GM21360 (cell line): Measurements from ENCODE around the gene DDI2.
"Not testable (repeated sequence)": the region's sequence is repeated elsewhere in the genome, so short reads cannot be mapped to it uniquely, and the experiment has no call there.

Experiments
- ATAC-seq: cut with Tn5 transposase; IDR thresholded peaks from one replicate; pipeline ENCODE4 v1.9.1; 2021; ENCODE audit warnings: mild to moderate bottlenecking, moderate library complexity; ENCODE audit not compliant: unreplicated experiment

Gene DDI2

DNA sequence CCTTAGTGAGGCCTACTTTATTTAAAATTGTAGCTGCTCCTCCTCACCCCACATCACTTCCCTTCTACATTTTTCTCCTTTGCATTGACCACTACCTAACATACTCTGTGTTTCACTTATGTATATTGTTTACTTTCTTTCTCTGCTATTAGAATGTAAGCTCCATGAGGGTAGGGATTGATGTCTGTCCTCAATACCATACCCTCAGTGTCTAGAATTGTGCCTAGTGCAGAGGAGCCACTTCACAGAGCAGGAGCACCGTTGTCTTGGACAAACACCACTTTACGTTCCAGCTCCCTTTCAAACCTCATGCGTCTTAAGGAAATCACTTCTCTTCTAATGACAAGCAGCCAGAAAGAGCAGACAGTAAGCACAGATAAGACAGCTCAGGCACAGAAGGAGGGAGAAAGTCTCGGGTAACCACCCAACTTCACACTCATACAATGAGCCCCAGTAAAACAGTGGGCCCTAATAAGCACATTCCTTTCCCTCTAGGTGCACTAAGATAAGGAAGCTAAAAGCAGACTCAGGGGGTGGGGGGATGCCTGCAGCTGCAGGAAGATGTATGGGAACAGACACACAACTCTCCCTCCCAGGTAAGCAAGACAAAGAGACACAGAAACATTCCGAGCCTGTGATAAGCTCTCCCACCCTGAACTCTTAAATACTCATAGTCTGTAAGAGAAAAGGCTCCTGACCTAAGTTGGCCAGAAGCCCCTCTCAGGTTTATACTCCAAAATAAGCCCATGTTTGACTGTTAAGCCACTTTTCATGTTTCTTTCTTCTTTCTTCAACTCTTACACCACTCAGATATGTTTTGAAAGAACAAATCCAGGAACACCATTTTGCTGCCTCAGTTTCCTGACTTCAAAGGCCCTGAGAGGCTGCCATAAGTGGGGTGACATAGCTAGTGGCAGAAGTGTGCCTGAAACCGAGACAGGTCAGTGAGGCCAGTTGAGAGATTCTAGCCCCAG is 59.7 kb downstream of the DDI2 start:
- ATAC-seq, result no peak

DNA sequence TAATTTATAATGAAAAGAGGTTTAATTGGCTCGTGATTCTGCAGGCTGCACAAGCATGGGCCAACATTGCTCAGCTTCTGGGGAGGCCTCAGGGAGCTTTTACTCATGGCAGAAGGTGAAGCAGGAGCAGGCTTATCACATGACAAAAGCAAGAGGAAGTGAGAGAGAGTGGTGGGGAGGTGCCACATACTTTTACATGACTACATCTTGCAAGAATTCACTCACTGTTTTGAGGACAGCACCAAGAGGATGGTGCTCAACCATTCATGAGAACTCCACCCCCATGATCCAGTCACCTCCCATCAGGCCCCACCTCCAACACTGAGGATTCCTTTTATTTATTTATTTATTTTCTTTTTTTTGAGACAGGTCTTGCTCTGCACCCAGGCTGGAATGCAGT is 61.3 kb downstream of the DDI2 start:
- ATAC-seq, result peak; percentile 50

DNA sequence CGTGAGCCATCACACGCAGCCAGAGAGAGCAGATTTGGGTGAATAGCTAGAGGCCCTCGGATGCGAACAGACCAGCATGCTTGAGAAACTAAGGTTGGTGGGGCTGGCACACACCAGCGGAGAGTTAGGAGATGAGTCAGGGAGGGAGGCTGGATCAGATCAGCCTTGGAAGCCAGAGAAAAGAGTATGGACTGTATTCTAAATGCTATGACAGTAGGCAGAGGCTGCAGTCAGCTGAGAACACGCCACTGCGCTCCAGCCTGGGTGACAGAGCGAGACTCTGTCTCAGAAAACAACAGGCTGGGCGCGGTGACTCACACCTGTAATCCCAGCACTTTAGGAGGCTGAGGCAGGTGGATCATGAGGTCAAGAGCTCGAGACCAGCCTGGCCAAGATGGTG is 62.9 kb downstream of the DDI2 start:
- ATAC-seq, result no peak

DNA sequence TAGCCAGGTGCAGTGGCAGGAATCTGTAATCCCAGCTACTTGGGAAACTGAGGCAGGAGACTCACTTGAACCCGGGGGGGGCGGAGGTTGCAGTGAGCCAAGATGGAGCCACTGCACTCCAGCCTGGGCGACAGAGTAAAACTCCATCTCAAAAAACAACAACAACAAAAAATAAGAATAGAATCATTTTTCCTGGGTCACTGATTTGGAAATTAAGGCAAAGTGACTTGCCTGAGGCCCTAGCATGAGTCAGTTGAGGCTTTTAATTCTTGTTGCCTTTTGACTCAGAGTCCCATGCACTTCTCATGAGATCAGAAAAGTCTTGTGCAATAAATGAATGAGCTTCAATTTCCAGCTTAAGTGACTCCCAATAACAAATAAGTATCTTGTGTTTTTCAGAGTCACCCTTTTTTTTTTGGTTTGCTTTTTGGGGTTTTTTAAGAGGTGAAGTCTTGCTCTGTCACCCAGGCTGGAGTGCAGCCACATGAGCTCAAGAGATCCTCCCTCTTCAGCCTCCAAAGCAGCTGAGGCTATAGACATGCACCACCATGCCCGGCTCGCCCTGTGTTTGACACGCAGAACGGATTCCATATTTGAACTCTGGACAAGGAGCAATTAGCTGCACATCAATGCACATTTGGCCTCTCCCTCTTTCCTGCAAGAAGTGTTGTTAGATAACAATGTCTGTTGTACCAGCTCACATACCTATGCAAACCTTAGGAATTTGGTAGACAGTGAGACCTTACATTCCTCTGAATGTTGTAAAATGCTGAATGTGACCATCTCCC is 63.5 kb downstream of the DDI2 start:
- no peak for ATAC-seq

DNA sequence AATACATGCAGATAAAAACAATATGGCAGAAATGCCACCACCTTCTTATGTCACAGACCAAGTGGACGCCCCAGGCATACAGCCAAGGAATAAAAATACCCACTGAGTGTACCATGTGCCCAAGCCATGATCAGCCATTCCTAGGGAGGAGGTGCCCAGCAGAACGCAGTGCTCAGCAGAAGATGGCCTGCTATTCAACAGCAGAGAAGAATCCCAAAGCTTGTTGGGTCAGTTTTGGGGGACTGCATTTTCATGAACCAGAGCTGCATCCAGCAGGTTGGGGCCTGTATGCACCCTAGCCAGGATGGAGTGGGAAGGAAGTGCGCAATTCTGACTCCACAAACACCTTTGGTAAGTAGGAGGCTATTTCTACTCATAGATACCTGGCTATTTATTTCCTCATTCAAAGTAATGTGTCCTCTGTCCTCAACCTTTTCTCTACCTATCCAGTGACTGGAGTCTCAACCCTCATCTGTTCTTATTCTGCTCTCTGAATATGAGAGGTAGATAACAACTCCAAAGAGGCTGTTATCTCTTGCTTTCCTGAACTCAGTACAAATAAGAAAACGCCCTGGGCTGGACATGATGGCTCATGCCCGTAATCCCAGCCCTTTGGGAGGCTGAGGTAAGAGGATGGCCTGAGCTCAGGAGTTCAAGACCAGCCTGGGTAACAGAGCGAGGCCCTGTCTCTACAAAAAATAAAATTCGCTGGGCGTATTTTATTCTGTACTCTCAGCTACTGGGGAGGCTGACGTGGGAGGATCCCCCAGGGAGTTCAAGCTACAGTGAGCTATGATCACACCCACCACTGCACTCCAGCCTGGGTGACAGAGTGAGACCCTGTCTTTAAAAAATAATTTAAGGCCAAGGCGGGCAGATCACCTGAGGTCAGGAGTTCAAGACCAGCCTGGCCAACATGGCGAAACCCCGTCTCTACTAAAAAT is 64.4 kb downstream of the DDI2 start:
- no peak for ATAC-seq

DNA sequence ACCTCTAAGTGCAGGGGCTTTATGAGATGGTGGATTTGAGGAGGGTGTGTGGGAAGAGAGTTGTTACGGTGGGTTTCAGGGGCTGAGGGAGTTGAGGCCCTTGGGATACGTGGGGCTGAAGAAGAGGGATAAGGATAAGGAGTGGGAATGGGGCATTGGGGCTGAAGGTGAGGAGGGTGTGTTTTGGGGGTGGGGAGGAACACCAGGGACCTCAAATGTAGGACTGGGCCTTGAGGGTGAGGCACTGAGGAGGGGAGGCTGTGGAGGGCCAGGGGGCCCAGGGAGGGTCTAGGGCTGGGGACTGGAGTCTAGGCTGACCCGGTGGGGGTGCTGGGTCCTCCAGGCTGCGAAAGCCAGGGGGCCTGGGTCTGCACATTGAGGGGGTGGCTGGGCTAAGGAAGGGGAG is 65.7 kb downstream of the DDI2 start:
- ATAC-seq, result no peak

DNA sequence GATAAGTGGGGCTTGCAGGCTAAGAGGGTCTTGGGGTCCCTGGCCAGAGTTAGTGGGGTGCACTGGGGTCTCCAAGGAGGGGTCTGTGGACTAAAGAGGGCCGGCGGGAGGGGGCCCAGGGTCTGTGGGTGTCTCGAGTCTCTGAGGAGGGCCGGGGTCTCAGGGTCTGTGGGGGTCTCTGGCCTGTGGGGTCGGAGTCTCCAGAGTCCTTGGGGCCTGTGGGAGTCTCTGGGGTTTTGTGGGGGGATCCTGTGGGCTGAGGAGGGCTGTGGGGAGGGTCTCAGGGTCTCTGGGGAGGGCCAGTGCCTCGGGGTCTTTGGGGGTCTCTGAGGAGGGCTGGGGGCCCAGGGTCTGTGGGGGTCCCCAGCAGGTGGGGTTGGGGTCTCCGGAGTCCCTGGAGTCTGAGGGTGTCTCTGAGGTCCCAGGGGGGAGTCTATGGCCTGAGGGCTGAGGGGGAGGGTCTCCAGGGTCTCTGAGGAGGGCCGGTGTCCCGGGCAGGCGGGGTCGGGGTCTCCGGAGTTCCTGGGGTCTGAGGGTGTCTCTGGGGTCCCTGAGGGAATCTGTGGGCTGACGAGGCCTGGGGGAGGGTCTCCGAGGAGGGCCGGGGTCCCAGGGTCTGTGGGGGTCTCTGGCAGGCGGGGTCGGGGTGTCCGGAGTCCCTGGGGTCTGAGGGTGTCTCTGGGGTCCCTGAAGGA is 66.2 kb downstream of the DDI2 start:
- no peak for ATAC-seq

DNA sequence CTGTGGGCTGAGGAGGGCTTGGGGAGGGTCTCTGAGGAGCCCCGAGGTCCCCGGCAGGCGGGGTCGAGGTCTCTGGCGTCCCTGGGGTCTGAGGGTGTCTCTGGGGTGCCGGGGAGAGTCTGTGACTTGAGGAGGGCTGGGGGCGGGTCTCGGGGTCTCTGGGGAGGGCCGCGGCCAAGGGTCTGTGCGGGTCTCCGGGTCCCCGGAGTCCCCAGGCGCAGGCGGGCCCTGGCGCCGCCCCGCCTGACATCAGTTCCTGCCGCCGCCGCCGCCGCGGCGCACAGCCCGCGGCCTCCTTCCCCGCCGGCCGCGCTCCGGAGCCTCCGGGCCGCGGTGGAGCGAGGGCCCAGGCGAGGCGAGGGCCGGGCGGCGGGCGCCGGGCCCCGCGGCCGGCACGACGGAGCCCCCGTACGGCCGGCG is 66.8 kb downstream of the DDI2 start, which contains the start of gene PLEKHM2:
Gene PLEKHM2, plus strand, starts transcription at position 279 of the 420 bp plus-strand sequence. CDS start 239 bp downstream, outside the sequence.
- no peak for ATAC-seq

DNA sequence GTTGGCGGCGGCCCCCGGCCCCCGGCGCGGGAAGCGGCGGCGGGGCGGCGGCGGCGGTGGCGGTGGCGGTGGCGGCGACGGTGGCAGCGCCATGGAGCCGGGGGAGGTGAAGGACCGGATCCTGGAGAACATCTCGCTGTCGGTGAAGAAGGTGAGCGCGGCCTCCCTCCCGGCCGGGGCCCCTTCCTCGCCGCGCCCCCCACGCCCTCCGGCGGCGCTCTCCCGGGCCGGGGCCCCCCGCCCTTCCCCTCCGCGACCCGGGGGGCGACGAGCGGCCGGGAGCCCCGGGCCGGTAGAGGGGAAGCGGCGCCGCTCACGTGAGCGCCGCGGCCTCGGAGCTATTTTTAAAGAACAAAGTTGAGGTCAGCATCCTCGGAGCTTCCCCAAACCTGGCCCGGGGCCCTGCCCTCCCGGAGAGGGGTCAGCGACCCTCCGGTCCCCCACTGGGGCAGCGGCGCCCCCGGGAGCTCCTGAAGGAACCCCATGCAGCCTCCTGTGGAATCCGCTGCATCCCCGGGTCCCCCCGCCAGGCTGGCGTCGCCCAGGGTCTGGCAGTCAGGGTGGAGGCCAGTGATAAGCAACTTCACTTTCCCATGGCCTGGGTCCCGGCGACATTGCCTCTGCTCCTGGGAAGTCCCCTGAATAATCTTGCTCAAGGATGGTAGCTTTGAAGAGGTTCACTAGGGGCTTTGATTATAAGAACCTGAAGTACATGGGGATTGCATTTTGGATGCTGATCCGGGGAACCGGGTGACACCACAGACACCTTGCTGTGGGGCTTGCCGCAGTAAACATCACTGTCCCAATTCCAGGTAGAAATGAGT is 67.4 kb downstream of the DDI2 start:
- ATAC-seq, result no peak

DNA sequence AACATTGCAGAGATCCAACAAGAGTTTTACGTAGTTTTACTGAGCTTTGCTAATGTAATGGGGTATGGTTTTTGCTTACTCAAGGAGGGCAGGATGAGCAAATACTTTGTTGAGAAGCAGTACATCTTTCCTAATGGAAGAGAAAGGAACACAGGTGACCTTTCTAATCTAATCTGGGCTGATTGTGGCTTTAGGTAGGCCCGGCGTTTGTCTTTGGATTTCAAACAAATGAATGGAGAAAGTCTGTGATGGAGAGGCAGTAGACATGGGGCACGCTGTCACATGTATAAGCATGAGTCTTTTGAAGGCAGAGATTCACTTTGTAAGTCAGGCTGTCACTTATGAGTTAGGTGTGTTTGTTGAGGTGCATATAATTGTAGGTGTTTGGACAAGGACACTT is 68.6 kb downstream of the DDI2 start:
- ATAC-seq, result no peak

DNA sequence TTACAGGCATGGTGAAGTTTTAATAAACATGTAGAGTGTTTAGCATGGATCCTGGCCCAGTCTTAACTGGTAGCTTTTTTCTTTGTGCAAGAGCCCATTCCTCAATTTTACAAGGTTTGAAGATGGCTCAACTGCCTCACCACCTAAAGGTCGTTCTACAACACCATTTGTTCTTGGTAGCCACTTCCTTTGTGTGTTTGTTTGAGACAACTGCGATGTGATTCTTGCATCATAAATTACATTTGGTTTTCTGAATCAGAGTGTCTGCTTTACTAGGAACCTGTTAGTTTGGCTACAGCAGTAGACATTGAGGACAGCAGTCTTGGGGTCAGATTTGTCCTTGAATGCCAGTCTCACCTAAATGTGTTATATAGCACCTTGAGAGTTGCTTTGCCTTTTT is 70.2 kb downstream of the DDI2 start:
- ATAC-seq, result no peak

DNA sequence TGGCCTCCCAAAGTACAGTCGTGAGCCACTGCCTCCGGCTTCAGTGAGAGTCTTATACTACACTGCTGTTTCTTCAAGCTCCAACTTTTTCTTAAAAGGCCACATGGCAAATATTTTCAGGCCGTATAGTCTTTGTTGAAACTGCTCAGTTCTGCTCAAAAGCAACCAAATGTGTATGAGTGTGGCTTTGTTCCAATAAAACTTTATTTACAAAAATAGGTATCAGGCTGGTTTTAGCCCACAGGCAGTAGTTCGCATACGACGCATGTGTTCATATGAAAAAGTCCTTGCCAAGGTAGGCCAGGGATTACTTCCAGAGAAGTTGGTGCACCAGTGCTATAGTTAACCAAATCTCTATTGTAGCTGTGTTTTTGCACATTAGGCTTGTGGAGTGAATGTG is 73.1 kb downstream of the DDI2 start:
- ATAC-seq, result no peak

DNA sequence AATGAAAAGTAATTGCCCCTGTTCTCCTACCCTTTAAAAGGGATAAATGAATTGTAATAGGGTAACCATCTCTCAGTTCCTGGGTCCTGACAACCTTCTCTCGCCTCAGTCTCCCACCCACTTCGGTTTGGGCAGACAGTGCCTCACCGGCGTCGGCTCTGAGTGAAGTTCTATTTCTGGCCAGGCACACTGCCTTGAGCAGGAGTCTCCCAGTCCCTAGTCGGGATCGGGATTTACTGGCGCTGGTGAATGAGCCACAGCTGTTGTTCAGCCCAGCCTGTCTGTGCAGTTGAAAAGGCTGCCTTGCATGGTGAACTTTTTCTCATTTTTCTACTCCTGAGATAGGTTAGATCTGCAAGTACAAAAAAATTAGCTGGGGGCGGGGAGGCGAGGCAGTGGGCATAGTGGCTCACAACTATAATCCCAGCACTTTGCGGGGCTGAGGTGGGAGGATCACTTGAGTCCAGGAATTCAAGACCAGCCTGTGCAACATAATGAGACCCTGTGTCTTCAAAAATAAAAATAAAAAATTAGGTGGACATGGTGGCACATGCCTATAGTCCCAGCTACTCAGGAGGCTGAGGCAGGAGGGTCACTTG is 74.3 kb downstream of the DDI2 start:
- no peak for ATAC-seq

DNA sequence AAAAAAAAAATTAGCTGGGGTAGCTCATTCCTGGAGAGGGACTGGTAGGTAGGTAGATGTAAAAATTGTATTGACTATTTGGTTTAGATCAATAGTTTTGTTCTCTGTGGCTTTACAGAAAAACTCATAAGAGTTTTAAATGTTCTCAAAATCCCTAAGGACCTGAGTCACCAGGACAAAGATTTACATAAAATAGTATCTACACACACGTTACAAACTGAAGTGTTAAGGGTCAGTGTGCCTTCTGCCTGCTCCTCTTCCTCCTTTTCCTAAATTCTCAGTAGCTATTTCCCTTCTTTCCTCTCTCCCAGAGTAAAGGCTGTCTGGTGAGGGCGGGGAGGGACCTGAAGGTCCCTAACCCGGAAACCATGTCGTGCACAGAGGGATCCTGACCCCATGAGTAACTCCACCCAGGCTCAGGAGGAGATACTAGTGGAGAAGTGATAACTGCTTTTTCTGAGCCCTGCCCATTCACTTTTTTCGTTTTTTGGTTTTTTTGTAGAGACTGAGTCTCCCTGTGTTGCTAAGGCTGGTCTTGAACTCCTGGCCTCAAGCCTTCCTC is 74.9 kb downstream of the DDI2 start:
- ATAC-seq, result no peak

DNA sequence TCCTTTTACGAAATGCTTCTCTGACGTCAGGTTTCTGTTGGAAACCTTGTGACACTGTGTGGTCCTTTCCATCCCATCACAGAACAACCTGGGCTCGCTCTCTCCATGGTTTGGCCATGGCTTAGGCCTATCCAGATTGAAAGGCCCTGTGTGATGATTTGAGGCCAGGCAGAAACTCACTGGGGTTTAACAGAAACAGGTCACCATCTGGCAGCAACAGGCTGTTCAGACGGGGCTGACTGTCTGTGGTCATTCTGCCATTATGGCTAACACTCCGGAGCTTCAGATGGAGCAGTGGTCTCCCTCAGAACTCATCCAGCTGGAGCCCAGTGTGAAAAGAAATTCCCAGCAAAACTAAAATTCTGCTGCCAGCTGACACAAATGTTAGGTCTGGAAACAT is 76.1 kb downstream of the DDI2 start:
- no peak for ATAC-seq

DNA sequence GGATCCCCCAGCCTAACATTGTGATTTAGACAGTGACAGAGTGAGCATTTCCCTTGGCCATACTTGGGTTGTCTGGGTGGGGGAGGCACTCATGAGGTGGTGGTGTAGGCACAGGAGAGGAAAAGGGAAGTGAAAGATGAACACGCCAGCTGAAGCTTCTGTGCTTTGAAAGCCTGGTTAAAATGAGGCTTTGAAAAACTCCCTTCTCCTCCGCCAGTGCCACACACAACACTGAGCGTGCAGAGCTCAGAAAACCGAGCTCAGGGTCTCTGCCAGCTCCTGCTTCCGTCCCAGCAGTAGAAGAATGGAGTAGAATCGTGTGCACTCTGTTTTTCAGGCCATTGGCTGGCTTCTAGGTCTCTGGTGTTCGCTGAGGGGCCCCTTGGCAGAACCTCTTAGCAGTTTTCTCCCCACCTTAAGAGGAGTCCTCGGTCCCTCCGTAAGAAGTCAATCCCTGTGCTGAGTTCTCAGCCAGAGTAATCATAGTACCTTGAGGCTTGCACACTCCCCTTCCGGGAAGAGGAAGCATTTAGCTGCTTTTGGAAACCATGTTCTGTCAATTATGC is 79.8 kb downstream of the DDI2 start:
- ATAC-seq, result peak; percentile 88

DNA sequence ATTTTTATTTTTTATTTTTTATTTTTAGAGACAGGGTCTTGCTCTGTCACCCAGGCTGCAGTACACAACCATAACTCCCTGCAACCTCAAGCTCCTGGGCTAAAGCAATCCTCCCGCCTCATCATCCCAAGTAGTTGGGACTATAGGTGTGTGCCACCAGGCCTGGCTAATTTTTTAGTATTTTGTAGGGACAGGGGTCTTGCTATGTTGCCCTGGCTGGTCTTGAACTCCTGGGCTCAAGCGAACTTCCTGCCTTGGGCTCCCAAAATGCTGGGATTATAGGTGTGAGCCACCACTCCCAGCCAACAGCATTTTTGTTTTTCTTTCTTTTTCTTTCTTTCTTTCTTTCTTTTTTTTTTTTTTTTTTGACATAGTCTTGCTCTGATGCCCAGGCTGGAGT is 80.9 kb downstream of the DDI2 start:
- ATAC-seq, result no peak

DNA sequence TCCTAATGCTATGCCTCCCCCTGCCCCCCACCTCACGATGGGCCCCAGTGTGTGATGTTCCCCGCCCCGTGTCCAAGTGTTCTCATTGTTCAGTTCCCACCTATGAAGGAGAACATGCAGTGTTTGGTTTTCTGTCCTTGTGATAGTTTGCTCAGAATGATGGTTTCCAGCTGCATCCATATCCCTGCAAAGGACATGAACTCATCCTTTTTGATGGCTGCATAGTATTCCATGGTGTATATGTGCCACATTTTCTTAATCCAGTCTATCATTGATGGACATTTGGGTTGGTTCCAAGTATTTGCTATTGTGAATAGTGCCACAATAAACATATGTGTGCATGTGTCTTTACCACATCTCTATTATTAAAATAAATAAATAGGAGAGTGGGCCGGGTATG is 82.1 kb downstream of the DDI2 start:
- ATAC-seq, result not testable (repeated sequence)
